GM23338 (cell line): ENCODE results near the gene TRPM7.

ENCODE experiments used
- CREB1 ChIP-seq: fragments of 250-450 bp; sonication (Bioruptor Pico); IDR thresholded peaks from 2 replicates; pipeline ENCODE4 v1.5.0; 2020; ENCODE audit warnings: low read depth, mild to moderate bottlenecking, moderate library complexity
- EZH2 ChIP-seq: fragments of 200-600 bp; sonication (generic); IDR thresholded peaks from one replicate; pipeline ENCODE4 v1.8.0; 2017; ENCODE audit warnings: antibody characterized with exemption, mild to moderate bottlenecking, low read depth; ENCODE audit not compliant: unreplicated experiment
- EZH2phosphoT487 ChIP-seq: fragments of 200-600 bp; sonication (generic); IDR thresholded peaks from one replicate; pipeline ENCODE4 v1.8.1; 2018; ENCODE audit warnings: antibody characterized with exemption; ENCODE audit not compliant: unreplicated experiment
- POLR2AphosphoS5 ChIP-seq: IDR thresholded peaks from 2 replicates; pipeline ENCODE4 v1.6.1; 2016; ENCODE audit warnings: antibody characterized with exemption, low read depth
- STAT1 ChIP-seq: IDR thresholded peaks from one replicate; pipeline ENCODE4 v1.6.1; 2016; ENCODE audit warnings: antibody characterized with exemption; ENCODE audit not compliant: unreplicated experiment
- ZNF331 ChIP-seq: fragments of 250-450 bp; sonication (Bioruptor Pico); IDR thresholded peaks from 2 replicates; pipeline ENCODE4 v1.5.0; 2020; ENCODE audit warnings: low read depth, mild to moderate bottlenecking, moderate library complexity
- TF ChIP-seq, protein P1 (sequence below), 2 experiments: fragments of 200-600 bp in 1 of 2; sonication (generic) in 1 of 2; conservative IDR thresholded peaks; 2 replicates each; pipeline versions ENCODE4 v1.5.1 to v1.6.1; 2016 to 2017; ENCODE audit warnings: antibody characterized with exemption in 2 of 2, low read depth in 2 of 2, mild to moderate bottlenecking in 2 of 2, moderate library complexity in 1 of 2

DNA sequence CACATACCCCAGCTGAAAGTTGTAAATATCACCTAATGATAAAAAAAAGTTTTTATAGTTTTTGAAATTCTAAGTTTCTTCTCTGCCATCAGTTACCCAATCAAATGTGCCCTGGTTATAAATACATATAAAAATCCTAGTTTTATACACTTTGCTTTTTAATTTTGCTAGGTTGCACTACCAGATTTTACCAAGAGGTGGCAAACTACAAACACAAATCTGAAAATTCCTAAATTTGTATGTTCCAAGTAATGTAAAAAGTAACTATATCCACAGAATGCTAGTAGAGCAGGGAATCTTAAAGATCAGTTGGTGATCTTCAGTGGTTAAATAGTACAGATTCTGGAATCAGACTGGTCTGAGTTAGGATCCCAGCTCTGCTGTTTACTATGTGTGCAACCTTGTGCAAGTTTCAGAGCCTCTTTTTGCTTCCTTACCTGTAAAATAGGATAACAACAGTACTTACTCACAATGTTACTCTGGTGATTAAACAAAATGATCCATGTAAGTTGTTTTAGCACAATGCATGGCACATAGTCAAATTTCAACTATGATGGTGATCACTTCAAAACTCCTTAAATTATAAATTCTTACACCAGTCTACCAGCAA lies 11.0 kb downstream of the TRPM7 start:
- TF ChIP-seq, protein P1, sequence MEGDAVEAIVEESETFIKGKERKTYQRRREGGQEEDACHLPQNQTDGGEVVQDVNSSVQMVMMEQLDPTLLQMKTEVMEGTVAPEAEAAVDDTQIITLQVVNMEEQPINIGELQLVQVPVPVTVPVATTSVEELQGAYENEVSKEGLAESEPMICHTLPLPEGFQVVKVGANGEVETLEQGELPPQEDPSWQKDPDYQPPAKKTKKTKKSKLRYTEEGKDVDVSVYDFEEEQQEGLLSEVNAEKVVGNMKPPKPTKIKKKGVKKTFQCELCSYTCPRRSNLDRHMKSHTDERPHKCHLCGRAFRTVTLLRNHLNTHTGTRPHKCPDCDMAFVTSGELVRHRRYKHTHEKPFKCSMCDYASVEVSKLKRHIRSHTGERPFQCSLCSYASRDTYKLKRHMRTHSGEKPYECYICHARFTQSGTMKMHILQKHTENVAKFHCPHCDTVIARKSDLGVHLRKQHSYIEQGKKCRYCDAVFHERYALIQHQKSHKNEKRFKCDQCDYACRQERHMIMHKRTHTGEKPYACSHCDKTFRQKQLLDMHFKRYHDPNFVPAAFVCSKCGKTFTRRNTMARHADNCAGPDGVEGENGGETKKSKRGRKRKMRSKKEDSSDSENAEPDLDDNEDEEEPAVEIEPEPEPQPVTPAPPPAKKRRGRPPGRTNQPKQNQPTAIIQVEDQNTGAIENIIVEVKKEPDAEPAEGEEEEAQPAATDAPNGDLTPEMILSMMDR (conservative IDR thresholded peaks at IDR 0.05; ENCODE audit: low read depth in 2 of 2): peak in 1 of 2 experiments; percentile 88; a peak in 3 of 4 replicates
- TF ChIP-seq POLR2AphosphoS5 (no peak), EZH2phosphoT487 (no peak), EZH2 (no peak), CREB1 (CRISPR knock-in tag) (no peak), STAT1 (no peak), ZNF331 (no peak)
